ENCODE data around the gene IDE. TPM values are rescaled to one million over a fixed set of nuclear protein-coding genes. Genes with fewer than 3 reads are reported as not detected.

The IDE gene
- total and polyA plus RNA-seq, 10 of the 15 experiments (the other 5 are each of a cell fraction or from before 2014, with no cell fraction given), result 11.6 to 54.5 (median 33.6) TPM

DNA sequence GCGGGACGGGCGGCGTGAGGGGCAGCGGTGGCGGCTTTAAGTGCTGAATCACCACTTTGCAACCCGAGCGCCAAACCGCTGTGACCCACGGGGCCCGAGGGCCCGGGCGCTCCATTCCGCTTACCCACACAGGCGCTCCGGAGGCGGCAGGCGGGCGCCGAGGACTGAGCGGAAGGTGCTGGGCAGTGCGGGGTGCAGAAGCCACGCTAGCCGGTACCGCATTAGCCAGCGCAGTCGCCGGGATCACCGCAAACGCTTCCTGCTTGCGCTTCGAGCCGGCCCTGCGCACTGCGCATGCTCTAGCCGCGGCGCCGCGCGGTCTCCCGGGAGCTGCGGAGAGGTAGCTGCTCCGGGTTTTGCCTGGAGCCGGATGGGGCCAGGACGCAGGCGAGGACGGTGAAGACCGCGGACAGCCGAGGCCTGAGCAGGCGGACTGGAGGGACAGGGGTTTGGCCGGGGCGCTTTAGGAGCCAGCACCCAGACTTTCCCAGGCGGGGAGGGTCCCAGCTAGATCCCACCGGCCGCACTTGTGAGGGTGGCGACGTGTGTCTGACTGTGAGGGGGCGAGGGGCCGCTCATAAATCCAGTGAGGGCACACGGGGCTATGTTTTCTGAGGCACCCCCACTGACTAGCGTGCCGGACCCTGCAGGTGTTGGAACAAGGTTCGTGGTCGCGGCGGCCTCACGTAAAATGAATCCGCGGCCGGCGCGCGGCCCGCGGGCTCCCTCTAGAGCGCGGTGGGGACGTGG lies at the start of gene IDE (continued):
- TF ChIP-seq, protein P1, sequence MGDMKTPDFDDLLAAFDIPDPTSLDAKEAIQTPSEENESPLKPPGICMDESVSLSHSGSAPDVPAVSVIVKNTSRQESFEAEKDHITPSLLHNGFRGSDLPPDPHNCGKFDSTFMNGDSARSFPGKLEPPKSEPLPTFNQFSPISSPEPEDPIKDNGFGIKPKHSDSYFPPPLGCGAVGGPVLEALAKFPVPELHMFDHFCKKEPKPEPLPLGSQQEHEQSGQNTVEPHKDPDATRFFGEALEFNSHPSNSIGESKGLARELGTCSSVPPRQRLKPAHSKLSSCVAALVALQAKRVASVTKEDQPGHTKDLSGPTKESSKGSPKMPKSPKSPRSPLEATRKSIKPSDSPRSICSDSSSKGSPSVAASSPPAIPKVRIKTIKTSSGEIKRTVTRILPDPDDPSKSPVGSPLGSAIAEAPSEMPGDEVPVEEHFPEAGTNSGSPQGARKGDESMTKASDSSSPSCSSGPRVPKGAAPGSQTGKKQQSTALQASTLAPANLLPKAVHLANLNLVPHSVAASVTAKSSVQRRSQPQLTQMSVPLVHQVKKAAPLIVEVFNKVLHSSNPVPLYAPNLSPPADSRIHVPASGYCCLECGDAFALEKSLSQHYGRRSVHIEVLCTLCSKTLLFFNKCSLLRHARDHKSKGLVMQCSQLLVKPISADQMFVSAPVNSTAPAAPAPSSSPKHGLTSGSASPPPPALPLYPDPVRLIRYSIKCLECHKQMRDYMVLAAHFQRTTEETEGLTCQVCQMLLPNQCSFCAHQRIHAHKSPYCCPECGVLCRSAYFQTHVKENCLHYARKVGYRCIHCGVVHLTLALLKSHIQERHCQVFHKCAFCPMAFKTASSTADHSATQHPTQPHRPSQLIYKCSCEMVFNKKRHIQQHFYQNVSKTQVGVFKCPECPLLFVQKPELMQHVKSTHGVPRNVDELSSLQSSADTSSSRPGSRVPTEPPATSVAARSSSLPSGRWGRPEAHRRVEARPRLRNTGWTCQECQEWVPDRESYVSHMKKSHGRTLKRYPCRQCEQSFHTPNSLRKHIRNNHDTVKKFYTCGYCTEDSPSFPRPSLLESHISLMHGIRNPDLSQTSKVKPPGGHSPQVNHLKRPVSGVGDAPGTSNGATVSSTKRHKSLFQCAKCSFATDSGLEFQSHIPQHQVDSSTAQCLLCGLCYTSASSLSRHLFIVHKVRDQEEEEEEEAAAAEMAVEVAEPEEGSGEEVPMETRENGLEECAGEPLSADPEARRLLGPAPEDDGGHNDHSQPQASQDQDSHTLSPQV (IDR thresholded peaks at IDR 0.05), result peak; percentile 15; the same call in 1 of the 2 replicates
- TF ChIP-seq HDAC2 (IDR thresholded peaks at IDR 0.05) (no peak), HDAC6 (IDR thresholded peaks at IDR 0.05; ENCODE audit: unreplicated experiment) (no peak), RFX5 (IDR thresholded peaks at IDR 0.05; ENCODE audit: low read depth, low read length) (no peak), TCF7 (IDR thresholded peaks at IDR 0.05; ENCODE audit: borderline replicate concordance) (no peak), CHD2 (IDR thresholded peaks at IDR 0.05; ENCODE audit: borderline replicate concordance, low read depth, low read length) (no peak), RUNX3 (IDR thresholded peaks at IDR 0.05; ENCODE audit: low read length) (peak; percentile 77), MTA3 (IDR thresholded peaks at IDR 0.05; ENCODE audit: borderline replicate concordance, low read length) (no peak), RELA (IDR thresholded peaks at IDR 0.05; ENCODE audit: borderline replicate concordance, partially characterized antibody) (no peak), NBN (IDR thresholded peaks at IDR 0.05) (peak; percentile 80; the same call in 1 of the 2 replicates), NR2C1 (IDR thresholded peaks at IDR 0.05) (0 out of 2 replicates have a peak, but pooled peaks have one; percentile 15), BACH1 (IDR thresholded peaks at IDR 0.05; ENCODE audit: borderline replicate concordance) (peak; percentile 45; the same call in 1 of the 2 replicates), EZH2 (IDR thresholded peaks at IDR 0.05; ENCODE audit: borderline replicate concordance, control insufficient read depth, low read depth, low read length) (no peak), ZNF217 (IDR thresholded peaks at IDR 0.05) (peak; percentile 75; the same call in 1 of the 2 replicates), MTA2 (IDR thresholded peaks at IDR 0.05; ENCODE audit: low read depth) (peak; percentile 46; the same call in 1 of the 2 replicates), ASH2L (IDR thresholded peaks at IDR 0.05; ENCODE audit: borderline replicate concordance, low read depth) (0 out of 2 replicates have a peak, but pooled peaks have one; percentile 25), YY1 (IDR thresholded peaks at IDR 0.05; ENCODE audit: low read depth, low read length) (peak; percentile 77)
- TF ChIP-seq, protein P2, sequence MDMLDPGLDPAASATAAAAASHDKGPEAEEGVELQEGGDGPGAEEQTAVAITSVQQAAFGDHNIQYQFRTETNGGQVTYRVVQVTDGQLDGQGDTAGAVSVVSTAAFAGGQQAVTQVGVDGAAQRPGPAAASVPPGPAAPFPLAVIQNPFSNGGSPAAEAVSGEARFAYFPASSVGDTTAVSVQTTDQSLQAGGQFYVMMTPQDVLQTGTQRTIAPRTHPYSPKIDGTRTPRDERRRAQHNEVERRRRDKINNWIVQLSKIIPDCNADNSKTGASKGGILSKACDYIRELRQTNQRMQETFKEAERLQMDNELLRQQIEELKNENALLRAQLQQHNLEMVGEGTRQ (IDR thresholded peaks at IDR 0.05; ENCODE audit: borderline replicate concordance, low read depth, low read length), result no peak
- TF ChIP-seq, protein P3, sequence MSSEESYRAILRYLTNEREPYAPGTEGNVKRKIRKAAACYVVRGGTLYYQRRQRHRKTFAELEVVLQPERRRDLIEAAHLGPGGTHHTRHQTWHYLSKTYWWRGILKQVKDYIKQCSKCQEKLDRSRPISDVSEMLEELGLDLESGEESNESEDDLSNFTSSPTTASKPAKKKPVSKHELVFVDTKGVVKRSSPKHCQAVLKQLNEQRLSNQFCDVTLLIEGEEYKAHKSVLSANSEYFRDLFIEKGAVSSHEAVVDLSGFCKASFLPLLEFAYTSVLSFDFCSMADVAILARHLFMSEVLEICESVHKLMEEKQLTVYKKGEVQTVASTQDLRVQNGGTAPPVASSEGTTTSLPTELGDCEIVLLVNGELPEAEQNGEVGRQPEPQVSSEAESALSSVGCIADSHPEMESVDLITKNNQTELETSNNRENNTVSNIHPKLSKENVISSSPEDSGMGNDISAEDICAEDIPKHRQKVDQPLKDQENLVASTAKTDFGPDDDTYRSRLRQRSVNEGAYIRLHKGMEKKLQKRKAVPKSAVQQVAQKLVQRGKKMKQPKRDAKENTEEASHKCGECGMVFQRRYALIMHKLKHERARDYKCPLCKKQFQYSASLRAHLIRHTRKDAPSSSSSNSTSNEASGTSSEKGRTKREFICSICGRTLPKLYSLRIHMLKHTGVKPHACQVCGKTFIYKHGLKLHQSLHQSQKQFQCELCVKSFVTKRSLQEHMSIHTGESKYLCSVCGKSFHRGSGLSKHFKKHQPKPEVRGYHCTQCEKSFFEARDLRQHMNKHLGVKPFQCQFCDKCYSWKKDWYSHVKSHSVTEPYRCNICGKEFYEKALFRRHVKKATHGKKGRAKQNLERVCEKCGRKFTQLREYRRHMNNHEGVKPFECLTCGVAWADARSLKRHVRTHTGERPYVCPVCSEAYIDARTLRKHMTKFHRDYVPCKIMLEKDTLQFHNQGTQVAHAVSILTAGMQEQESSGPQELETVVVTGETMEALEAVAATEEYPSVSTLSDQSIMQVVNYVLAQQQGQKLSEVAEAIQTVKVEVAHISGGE (CRISPR knock-in tag; IDR thresholded peaks at IDR 0.05), result no peak

All from GM12878 (cell line).